GM21367 (cell line): ENCODE results near the gene SFXN5.

Experiments used
- ATAC-seq: cut with Tn5 transposase; IDR thresholded peaks from one replicate; pipeline ENCODE4 v1.9.1; 2021; ENCODE audit not compliant: unreplicated experiment

SFXN5 gene

DNA sequence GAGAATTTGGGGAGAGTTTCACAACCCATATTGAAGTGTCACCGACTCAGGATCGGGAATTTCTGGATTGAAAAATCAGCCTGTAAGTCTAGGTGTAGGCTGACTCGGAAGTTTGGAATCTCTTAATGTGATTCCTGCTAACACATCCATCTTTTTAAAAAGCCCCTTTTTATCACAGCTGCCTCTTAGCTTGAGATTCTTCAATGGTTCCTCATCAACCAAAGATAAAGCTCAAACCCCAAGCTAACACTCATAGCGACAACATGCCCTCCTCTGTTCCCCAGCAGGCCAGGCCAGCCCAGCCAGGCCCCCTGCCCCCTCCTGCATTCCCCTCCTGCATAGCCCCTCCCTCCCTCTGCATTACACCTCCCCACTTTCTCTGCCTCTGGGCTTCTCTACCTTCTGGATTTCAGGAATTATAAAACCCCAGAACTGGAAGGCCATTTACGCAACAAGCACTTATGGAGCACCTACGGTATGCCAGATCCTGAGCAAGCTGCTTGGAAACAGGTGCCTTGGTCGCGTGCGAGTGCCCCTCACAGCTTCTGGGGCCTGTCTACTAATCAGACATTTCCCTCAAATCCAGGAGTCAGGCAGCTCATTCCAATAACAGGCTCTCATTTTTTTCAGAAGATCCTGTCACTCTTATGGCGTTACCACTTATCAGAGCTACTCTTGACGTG is 90.8 kb downstream of the SFXN5 start:
- no peak for ATAC-seq

DNA sequence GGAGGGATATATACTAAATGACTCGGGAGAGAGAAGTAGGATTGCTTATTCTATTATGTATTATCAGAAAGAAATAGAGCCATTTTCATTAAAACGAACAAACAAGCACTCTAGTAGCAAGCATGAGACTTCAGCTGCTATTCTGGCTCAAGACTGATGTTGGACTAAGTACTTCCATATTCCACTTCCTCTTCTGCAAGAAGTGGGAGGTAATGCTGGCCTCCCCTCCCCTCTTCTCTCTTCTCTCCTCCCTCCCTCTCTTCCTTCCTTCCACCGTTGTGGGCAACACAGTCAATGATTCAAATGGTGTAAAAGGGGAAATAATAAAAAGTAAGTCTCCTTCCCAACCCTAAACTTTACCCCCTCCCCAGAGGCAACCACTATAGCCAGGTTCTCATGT is 91.6 kb downstream of the SFXN5 start:
- ATAC-seq = no peak

DNA sequence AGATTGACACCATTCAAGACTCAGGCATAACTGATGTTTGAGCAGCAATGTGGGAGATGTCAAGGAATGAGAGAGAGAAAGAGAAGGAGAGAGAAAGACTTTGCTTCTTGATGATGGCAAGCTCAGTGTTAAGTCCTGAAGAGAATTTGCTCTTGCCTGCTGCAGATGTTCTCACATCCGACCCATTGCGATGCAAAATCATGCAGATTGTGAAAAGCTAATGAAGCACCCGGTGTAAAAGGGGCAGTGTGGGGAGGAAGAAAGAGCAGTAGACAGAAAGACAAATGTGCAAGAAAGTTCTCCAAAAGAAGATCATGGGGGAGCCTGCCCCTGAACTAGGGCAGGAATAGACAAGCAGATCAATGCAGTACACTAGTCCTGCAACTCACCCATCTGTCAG is 96.5 kb downstream of the SFXN5 start:
- ATAC-seq = no peak

DNA sequence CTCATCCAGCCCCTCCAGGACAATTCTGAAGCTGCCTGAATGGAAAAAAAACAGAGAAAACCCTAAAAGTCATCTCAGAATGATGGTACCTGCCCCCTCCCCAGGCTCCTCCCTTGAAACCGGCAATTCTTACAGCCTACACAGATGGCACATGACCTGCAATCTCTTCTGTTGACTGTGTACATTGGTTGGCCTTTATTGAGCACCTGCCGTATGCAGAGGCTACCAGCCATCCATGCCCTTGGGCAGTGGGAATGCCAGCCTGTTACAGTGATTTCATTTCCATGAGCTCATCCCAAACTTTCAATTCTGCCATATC is 97.1 kb downstream of the SFXN5 start:
- ATAC-seq = no peak

DNA sequence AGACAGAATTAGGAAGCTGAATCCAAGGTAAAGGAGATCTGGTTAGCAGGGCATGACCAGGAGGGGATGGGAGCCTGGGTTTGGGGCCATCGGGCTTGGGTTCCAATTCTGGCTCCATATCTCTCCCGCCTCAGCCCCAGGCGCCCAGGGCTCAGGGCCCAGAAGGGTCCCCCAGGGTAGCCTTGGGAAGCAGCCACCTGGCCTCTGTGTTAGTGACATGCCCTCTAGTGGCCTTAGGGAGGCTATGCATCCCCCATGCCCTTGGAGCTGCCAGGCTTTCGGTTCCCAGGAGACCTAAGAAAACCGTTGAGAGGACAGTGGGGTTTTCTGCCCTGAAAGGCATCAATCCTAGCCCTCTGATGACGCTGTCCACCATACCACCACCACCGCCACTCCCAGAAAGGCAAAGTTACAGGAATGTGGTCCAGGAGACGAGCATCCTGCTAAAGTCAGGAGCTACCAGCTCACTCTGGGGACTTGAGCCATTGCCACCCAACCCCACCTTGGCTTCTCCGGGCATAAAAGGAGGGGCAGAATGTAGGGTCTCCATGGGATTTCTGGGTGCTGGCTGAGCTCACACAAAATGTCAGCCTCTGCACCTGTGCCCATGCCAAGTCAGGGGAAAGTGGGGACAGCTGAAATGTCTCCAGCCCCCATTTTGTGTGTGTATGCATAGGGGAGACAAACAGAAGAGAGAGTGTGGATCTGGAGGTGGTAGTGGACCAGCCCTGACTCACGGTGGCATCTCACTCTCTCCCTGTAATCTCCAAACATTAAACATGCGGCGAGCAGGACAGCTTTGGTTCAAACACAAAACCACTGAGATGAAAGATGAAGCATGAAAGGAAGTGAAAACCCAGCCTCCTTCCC is 97.7 kb downstream of the SFXN5 start:
- peak; percentile 86 for ATAC-seq

DNA sequence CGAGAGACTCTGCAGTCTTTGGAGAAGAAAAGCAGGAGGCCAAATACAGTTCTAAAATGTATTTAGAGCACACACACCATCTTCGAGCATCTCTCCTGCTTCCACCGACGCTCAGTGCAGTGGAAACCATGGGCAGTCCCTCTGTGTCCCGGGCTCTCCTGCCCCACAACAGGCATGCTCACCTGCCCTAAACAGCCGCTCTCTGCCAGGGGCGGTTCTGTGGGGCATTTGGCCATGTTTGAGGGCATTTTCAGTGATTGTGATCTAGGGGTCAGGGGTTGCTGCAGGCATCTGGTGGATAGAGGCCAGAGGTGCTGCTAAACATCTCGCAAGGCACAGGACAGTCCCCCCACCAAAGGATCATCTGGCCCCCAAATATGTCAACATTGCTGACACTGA is 98.4 kb downstream of the SFXN5 start:
- ATAC-seq = no peak

DNA sequence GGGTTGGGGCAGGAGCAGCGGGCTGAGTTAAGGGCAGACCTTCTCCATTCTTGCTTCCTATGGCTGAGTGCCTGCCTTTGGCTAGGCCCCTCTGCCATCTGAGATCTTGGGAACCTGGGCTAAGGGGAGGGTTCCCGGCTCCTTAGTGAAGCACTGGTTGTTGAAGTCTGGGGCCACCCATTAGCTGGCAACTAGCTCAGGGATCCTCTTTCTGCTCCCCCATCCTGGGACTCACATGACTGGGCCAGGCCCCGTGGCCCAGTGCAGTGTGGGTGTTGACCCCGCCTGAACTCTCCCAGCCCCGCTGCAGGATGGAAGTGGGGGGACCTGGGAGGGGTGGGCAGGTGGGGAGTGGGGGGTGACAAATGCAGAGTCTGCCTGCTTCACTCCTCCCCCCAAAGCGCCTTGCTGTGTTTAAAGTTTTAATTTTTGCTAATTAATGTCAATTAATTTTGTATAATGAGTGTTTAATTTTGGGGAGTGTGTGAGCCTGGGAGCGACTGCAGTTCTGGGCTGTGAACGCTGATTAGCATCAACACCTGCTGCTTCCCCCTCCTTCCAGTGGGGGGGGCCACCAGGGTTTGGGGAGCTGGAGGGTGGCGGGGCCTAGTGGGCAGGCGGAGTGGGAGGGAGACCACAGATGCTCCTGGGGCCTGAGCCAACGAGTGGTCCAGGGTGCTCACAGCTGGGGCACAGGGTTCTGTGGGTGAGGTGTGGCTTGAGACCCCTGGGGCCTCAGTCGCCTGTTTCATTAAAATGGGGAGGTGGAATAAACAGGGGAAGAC is 99.0 kb downstream of the SFXN5 start:
- ATAC-seq = no peak

DNA sequence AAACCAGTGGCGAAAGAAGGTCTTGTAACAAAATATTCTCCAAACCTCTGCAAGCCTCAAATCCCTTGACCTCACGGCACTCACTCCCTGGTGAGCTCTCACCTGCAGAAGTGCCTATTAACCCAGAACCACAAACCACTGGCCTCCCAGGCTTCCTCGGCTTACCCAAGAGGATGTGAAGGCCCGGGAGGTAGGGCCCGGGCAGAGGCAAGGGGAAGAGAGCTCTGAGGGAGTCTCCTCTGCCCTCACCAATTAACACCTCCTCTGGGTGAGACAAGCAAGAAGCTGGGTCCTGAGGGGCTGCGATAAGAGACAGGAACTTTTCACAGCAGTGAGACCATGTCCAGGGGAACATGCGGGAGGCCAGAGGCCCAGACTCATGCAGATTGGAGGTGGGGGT is 100.5 kb downstream of the SFXN5 start:
- no peak for ATAC-seq

DNA sequence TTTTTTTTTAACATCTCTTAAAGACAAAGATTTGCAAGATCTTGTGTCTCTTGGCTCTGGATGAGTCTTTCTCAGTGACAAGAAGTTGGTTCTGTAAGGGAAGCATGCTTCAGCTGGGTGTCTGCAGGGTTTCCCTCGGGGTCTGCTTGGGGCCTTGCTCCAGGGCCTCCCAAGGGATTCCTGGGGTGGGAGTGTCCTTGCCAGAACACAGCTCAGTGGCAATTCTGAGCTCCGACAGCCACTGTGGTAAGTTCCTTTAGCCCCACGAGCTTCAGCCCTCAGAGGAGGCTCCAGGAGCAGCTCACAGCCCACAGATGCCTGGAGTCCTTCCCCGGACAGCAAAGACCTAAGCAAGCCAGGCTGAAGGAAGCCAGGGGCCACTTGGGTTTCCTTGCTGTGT is 101.8 kb downstream of the SFXN5 start:
- ATAC-seq = no peak

DNA sequence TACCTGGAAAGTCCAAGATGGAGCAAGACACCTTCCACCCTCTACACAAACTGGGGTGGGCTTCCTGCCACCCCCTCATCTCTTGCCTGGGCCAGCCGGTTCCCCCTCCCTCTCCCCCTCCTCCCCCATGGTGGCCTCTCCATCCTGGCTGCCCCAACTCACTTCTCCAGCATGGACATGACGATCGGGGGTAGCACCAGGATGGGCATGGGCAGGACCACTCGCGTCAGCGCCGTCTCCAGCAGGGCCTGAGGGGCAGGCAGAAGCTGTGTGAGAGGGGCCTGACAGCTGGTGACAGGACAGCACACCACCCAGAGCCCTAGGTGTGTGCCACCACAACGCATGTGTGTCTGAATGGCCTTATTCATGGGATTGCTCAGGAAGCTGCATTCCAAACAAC is 103.2 kb downstream of the SFXN5 start:
- ATAC-seq = no peak

DNA sequence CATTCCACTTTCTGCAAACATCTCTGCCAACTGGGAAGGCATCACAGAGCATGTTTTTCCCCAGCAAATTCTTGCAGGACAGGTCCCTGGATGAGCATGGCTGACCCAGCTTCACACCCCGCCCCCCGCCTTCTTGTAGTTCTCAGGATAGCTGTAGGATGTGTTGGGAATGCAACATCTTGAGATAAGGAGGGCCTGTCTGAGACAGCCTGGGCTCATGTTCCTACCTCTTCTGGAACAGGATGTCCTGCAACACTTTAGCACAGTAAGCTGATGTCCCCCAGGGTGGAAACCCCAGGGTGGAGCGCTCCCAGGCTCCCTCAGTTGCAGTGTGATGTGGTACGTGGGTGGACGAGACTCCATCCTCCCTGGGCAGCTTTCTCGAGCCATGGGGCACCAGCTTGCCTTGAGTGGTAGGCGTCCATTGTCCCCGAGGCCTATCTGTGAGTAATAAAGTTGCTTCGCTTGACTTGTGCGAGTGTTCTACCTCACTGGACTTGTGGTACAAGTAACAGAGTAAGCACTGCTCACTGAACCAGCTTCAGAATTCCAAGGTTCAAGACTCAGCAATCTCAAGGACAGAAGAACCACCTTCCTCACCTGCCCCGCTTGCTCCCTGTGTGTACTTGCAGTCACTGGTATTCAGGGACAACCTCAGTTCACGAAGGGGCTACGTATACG is 105.6 kb downstream of the SFXN5 start:
- ATAC-seq = no peak

DNA sequence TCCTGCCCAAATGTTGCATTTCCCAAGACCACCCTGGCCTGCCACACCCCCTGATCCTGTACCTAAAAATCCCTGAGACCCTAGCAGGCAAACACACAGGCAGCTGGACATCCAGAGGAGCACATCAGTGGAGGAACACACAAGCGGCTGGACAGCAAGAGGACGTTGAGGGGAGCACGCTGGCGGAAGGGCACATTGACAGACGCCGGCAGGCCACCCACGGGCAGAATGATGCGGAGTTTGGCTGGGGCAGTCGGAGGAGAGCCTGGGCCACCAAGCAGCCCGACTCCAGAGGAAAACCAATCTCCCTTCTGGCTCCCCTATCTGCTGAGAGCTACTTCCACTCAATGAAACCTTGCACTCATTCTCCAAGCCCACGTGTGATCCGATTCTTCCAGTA is 106.5 kb downstream of the SFXN5 start:
- no peak for ATAC-seq

DNA sequence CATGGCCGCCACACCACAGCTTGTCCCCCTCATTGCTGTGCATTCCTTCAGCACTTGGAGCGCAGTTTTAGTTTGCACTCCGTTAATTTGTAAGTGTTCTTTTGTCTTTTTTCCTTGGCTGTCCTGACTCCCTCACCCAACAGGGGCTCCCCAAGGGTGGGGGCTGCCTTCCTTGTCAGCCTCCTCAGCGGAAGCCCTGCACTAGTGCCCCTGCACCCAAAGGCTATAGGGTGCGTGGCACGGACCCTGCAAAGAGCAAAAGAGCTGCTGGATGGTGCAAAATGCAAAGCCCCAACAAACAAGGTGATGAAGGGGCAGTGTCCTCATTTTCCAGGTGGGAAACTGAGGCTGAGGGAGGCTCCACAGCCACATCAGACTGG is 107.4 kb downstream of the SFXN5 start:
- no peak for ATAC-seq

DNA sequence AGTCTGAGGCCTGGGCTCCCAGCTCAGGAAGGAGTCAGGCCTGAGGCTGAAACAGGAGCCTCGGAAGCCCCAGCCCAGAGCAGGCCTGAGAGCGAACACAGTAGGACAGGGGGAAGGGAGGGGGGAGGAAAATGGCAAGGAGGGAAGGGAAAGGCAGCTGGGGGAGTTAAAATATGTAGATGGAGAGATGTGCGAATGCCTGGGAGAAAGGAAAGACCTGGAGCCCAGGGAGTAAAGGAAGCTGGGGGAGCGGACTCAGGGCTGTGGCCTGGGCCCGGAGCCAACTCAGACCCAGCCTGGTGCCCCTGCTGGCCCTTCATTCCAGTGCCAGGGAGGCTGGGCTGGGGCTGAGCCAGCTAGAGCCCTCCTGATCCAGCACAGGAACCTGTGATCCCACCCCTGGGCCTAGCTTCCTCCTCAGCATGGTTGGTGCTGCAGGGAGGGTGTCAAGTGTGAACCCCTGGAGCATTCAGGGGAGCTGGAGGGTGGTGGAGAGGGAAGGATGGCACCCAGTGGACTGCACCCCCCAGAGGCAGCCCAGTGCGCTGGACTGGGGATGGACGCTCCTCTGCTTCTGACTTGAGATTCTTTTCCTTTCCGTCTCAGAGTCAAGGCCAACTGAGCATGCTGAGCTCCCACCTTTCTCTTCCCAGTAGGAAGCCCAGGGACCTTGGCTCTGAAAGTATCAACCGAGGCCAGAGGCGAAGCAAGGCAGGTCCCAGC is 107.9 kb downstream of the SFXN5 start:
- no peak for ATAC-seq

DNA sequence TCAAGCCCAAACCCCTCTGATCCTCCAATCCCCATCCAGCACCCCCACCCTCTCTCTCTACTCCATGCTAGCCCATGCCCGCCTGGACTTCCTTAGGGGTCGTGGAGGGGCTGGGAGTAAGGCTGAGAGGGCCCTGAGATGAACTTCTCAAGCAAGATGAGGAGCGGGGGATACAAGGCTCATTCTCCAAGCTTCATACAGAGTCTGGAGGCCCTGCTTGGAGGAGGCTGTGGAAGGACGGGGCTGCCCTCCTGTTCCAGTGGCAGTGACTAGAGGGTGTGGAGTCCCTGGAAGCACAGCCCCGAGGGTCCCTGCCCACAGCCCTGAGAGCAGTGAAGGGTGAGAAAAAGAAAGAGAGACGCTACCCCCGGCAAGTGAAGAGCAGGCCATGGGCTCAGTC is 108.6 kb downstream of the SFXN5 start:
- ATAC-seq = no peak

DNA sequence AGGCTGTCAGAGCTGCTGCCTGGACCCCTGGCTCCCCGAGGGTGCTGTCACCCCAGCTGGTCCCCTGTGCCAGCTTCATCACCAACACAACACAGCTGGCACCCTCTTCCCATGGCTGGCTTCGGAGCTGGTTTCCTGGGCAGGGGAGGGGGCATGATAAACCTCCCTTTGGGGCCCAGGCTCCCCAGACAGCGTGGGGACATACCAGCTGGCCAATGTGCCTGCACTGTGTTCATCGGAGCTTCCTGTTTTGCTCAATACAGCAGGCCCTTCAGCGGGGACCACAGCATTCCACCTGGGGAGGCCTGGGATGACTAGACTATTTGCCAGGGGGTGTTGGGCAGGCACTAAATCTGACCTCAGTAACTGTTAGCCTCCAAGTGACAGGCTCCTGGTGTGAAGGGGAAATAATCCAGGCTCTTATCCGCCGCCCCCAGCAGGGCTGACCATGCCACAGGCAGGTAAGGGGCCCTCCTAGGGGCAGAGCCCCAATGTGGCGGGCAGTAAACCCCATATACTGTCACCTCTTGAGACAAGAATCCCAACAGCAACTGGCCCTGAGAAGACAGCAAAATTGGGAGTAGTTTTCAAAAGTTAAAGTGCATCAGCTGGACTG is 109.6 kb downstream of the SFXN5 start:
- no peak for ATAC-seq

DNA sequence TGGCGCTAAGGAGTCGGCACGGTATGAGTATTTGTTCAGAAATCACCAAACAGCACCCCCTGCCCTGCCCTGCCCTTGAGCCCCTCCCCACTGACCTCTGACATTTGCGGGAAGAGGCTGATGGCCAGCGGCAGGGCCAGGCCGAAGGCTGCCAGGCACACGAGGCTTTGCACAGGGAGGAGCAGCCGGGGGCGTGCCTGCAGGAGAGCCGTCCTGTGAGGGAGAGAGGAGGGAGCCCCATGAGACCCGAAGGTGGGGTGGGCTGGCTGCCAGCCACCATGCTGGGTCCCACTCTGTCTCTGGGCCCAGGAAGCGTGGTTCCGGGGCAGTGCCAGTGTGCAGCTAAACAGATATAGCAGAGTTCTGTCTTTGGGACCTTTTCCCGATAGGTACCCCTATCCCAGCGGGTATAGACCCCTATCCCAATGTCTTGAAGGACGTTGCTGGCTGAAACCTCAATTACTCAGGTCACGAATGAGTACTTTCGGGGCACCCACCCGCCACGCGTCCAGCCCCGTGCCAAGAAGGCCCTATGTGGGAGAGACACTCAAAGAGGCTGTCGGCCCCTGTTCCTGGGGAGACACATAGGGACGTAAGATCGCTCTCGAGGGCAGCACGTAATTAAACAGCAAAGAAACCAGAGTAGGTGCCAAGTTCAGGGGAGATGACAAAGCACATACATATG is 110.3 kb downstream of the SFXN5 start:
- ATAC-seq = no peak

DNA sequence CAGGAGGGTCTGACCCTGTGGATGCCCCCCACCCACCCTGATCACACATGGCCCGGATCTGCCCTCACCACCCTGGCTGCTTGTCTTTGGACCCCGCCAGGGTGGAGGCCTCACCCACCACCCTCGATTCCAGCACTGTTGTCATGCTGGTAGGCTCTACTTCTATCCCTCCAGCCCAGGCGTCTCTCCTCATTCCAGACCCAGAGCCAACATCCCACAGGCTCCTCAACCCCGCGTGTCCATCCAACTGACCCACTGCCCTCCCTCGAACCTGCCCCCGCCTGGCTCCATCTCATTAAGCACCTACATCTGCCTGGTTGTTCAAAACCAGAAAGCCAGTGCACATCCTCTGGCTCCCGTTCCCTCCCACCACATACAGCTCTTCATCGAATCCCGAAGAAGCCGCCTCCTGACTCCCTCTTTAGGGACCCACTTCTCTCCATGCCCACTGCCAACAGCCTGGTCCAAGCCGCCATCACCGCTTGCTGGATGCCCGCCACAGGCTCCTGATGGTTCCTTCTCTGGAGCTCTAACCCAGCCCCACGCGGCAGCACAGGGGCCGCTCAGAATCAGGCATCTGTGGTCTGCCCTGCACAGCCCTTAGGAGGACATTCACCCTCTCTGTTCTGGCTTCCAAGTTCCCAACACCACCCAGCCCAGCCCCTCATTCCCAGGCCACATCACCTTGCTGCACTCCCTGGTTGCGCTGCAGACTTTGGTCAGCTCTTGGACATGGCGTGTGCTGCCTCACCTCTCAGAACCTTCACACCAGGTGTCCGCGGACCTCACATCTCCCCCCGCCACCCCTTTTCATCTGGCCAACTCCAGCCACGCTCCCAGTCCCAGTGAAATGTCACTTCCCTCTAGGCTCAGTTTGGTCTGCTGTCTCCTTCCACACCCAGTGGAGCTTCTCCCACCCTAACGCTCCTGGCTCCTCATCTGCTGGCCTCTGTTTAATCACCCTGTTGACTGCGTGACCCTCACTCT is 111.2 kb downstream of the SFXN5 start:
- no peak for ATAC-seq

DNA sequence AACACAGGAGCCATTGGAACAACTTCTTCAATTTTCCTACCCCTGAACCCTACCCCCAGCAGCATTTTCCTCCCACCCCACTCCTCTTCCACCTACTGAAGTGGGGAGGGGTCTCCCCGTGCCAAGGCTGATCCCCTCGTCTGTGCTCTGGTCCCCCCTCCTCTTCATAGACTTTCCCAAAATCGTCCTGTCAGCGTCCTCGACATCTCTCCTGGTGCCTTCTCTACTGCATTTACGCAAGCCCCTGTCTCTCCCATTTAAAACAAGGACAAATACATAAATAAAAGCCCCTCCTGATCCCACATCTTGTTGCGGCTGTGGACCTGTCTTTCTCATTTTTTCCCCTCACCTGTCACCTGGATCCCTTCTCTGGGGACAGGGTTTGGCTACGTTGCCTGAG is 112.0 kb downstream of the SFXN5 start:
- ATAC-seq = no peak
